Thoracic aorta (tissue), 2 donors: ENCODE data around the gene CPAMD8. TPM values are rescaled to one million over a fixed set of nuclear protein-coding genes. Genes with fewer than 3 reads are reported as not detected.
"Not testable (repeated sequence)": the region's sequence is repeated elsewhere in the genome, so short reads cannot be mapped to it uniquely, and the experiment has no call there.

ENCODE experiments used
- ATAC-seq: fragments of 150-250 bp; one replicate; pipeline ENCODE4 v1.8.0; 2017; ENCODE audit warnings: low read depth; ENCODE audit not compliant: insufficient number of reproducible peaks, low FRiP score
- DNase-seq: peaks from one replicate; pipeline ENCODE4 v3.0.0-alpha.2; 2020; ENCODE audit warnings: low spot score
- H3K27ac ChIP-seq, 2 donors: fragments of 200-600 bp; sonication (generic); 1 replicate in 1 of 2; 2 replicates in 1 of 2; pipeline ENCODE4 v1.5.1; 2016; ENCODE audit warnings: mild to moderate bottlenecking in 2 of 2, moderate library complexity in 2 of 2
- H3K27me3 ChIP-seq: fragments of 200-600 bp; sonication (generic); replicated peaks from 2 replicates; pipeline ENCODE4 v1.6.0; 2016; ENCODE audit warnings: mild to moderate bottlenecking; ENCODE audit not compliant: insufficient read depth
- H3K36me3 ChIP-seq: fragments of 200-600 bp; sonication (generic); one replicate; pipeline ENCODE4 v1.5.1; 2016
- H3K4me1 ChIP-seq, 2 donors: fragments of 200-600 bp; sonication (generic); 1 replicate in 1 of 2; 2 replicates in 1 of 2; pipeline versions ENCODE4 v1.5.1 to v1.6.0; 2016; ENCODE audit warnings: low read depth in 2 of 2, mild to moderate bottlenecking in 1 of 2; ENCODE audit not compliant: control insufficient read depth in 1 of 2
- H3K4me3 ChIP-seq: fragments of 200-600 bp; sonication (generic); 2 replicates; pipeline ENCODE4 v1.5.1; 2016; ENCODE audit warnings: mild to moderate bottlenecking
- H3K9me3 ChIP-seq: fragments of 200-600 bp; sonication (generic); 2 replicates; pipeline ENCODE4 v1.5.1; 2016
- total RNA-seq, 2 donors: library from RNA; depleted of rRNA; stranded (reverse); fragments of >200 nt; gene quantifications; one replicate each; pipeline versions ENCODE4 v1.1.0 to v1.2.3, GENCODE V29; 2016
- TF ChIP-seq, protein P1 (sequence below): fragments of 200-600 bp; sonication (generic); IDR thresholded peaks from one replicate; pipeline ENCODE4 v1.5.1; 2019; ENCODE audit warnings: antibody characterized with exemption

CPAMD8 gene
- total RNA-seq, 2 donors from 2014 or later = 27.3 to 36.4 TPM

DNA sequence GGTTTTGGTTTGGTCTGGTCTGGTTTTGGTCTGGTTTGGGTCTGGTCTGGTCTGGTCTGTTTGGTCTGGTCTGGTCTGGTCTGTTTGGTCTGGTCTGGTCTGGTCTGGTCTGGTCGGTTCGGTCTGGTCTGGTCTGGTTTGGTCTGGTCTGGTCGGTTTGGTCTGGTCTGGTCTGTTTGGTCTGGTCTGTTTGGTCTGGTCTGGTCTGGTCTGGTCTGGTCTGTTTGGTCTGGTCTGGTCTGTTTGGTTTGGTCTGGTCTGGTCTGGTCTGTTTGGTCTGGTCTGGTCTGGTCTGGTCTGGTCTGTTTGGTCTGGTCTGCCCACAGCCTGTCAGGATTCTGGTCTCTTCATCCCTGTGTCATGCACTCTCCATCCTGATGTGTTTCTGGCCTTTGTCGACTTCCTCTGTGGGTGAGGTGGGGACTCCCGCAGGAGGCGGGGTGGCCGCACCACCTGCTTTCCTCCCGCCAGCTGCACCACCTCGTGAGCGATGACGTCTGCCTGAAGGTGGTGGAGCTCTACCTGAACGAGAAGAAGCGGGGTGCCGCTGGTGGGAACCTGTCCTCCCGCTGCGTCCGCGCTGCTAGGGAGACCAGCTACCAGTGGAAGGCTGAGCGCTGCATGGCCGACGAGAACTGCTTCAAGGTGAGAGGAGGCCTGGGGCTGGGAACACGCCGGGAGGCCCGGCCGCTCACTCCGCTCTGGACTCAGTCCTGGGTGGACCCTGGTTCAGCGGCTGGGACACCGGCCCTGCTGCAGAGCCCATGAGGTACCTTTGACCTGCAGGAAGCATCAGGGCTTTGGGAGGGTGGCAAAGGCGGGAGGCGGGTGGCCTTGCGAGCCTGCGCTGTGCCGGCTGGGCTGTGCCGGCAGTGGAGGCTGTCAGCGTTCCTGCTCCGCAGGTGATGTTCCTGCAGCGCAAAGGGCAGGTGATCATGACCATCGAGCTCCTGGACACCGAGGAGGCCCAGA, 150.7 kb downstream of the CPAMD8 start:
- TF ChIP-seq, protein P1, sequence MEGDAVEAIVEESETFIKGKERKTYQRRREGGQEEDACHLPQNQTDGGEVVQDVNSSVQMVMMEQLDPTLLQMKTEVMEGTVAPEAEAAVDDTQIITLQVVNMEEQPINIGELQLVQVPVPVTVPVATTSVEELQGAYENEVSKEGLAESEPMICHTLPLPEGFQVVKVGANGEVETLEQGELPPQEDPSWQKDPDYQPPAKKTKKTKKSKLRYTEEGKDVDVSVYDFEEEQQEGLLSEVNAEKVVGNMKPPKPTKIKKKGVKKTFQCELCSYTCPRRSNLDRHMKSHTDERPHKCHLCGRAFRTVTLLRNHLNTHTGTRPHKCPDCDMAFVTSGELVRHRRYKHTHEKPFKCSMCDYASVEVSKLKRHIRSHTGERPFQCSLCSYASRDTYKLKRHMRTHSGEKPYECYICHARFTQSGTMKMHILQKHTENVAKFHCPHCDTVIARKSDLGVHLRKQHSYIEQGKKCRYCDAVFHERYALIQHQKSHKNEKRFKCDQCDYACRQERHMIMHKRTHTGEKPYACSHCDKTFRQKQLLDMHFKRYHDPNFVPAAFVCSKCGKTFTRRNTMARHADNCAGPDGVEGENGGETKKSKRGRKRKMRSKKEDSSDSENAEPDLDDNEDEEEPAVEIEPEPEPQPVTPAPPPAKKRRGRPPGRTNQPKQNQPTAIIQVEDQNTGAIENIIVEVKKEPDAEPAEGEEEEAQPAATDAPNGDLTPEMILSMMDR = no peak
- no peak overlapping the region for H3K27ac ChIP-seq
- no peak for ATAC-seq
- no peaks in the 10 kb centered on the region for H3K4me1 ChIP-seq
- H3K4me3 ChIP-seq = no peak overlapping the region
- no peaks in the 10 kb centered on the region for H3K27me3 ChIP-seq
- no peak for DNase-seq
- H3K36me3 ChIP-seq = peaks cover 55% of the 10 kb centered on the region
- no peaks in the 10 kb centered on the region for H3K9me3 ChIP-seq

DNA sequence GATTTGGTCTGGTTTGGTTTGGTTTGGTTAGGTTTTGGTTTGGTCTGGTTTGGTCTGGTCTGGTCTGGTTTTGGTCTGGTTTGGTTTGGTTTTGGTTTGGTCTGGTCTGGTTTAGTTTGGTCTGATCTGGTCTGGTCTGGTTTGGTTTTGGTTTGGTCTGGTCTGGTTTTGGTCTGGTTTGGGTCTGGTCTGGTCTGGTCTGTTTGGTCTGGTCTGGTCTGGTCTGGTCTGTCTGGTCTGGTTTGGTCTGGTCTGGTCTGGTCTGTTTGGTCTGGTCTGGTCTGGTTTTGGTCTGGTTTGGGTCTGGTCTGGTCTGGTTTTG, 151.7 kb downstream of the CPAMD8 start:
- not testable (repeated sequence) for DNase-seq, H3K4me3 ChIP-seq, H3K27me3 ChIP-seq, ATAC-seq, H3K9me3 ChIP-seq, H3K27ac ChIP-seq, H3K4me1 ChIP-seq
- peaks cover 64% of the 10 kb centered on the region for H3K36me3 ChIP-seq

DNA sequence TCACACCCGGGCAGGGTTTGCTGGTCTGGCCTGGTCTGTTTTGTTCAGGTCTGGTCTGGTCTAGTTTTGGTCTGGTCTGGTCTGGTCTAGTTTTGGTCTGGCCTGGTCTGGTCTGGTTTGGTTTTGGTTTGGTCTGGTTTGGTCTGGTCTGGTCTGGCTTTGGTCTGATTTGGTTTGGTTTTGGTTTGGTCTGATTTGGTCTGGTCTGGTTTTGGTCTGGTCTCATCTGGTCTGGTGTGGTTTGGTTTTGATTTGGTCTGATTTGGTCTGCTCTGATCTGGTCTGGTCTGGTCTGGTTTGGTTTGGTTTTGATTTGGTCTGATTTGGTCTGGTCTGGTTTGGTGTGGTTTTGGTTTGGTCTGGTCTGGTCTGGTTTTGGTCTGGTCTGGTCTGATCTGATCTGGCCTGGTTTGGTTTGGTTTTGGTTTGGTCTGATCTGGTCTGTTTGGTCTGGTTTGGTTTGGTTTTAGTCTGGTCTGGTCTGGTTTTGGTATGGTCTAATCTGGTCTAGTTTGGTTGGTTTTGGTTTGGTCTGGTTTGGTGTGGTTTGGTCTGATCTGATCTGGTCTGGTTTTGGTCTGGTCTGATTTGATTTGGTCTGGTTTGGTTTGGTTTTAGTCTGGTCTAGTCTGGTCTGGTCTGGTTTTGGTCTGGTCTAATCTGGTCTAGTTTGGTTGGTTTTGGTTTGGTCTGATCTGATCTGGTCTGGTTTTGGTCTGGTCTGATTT, 152.2 kb downstream of the CPAMD8 start:
- Histone ChIP-seq H3K4me1 (no peaks in the 10 kb centered on the region), H3K27ac (no peak overlapping the region), H3K9me3 (no peaks in the 10 kb centered on the region), H3K36me3 (peaks cover 65% of the 10 kb centered on the region), H3K27me3 (no peaks in the 10 kb centered on the region), H3K4me3 (no peak overlapping the region)
- no peak for ATAC-seq
- no peak for DNase-seq
- TF ChIP-seq, protein P1 = no peak

DNA sequence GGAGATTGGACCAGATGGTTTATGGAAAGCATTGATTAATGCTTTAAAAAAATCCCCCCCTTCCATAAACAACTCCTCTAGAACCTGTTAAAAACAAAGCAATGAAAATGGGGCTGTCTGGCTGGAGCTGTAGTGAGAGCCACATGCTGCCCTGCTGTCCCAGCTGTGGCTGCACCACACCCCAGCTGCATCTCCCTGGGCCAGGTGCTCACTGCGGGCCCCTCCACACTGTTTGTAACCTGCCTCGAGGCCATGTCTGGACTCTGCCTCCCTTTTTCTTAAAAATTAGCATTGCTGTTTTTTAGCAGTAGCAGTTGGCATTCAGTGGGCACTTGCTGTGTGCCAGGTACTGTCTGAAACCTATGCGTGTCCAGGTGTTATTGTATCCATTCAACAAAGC, 153.0 kb downstream of the CPAMD8 start:
- ATAC-seq = no peak
- H3K36me3 ChIP-seq = peaks cover 63% of the 10 kb centered on the region

DNA sequence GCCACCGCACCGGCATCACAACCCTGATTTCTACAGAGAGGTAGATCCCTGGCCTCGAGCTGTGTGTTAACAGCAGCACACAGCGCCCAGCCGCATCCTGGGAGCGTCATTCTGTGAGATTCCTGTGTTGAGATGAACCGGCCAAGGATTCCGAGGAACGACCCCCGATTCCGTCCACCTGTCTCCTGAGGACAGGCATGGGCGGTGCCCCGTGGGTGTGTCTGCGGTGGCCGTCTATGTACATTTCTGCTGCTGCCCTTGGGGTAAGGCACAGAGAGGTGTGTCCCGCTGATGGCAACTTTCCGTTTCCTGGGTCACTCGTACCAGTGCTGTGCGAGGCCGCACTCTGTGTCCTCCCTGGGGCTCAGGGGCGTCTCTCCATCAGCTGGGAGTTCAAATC, 153.9 kb downstream of the CPAMD8 start:
- TF ChIP-seq, protein P1 = no peak
- DNase-seq (no peak), ATAC-seq (no peak)
- Histone ChIP-seq H3K4me3 (no peak overlapping the region), H3K36me3 (peaks cover 63% of the 10 kb centered on the region), H3K9me3 (no peaks in the 10 kb centered on the region), H3K4me1 (no peaks in the 10 kb centered on the region), H3K27me3 (no peaks in the 10 kb centered on the region), H3K27ac (no peak overlapping the region)

More for the DNA sequence above, 153.0 kb downstream of the CPAMD8 start:
- no peak for DNase-seq
- no peaks in the 10 kb centered on the region for H3K9me3 ChIP-seq
- H3K4me1 ChIP-seq = no peaks in the 10 kb centered on the region
- no peak overlapping the region for H3K4me3 ChIP-seq
- no peak overlapping the region for H3K27ac ChIP-seq
- H3K27me3 ChIP-seq = no peaks in the 10 kb centered on the region
- TF ChIP-seq, protein P1 = no peak
